ENCODE measurements around the gene SERTM2. TPM values are rescaled to one million over a fixed set of nuclear protein-coding genes. Genes with fewer than 3 reads are reported as not detected.

The SERTM2 gene
- total RNA-seq, 3 donors from 2014 or later (not counting 1 experiment from before 2014, with no cell fraction given): not detected

- ATAC-seq (no peak), DNase-seq (no peak)
- Histone ChIP-seq H3K4me1 (ENCODE audit: control insufficient read depth, insufficient read depth, low read length) (no peaks in the 10 kb centered on the region), H3K36me3 (ENCODE audit: control insufficient read depth, insufficient read depth, low read length) (no peaks in the 10 kb centered on the region), H3K27ac (ENCODE audit: low read length) (no peak overlapping the region), H3K4me3 (ENCODE audit: low read length) (no peak overlapping the region), H3K9me3 (ENCODE audit: control insufficient read depth, insufficient read depth, low read length) (no peaks in the 10 kb centered on the region), H3K27me3 (ENCODE audit: control insufficient read depth, insufficient read depth, low read length) (no peaks in the 10 kb centered on the region)
- intact Hi-C loops (cut with micrococcal nuclease): no loop called here
- Mint-ChIP-seq H3K4me3 (no peak overlapping the region), H3K27ac (no peak overlapping the region), H3K4me1 (no peaks in the 10 kb centered on the region), H3K9me3 (no peaks in the 10 kb centered on the region), H3K27me3 (ENCODE audit: low read depth in 2 of 2) (no peaks in the 10 kb centered on the region), H3K36me3 (no peaks in the 10 kb centered on the region)
- TF ChIP-seq CTCF (IDR thresholded peaks at IDR 0.05): no peak
- no CpG with 5 or more reads among the region's 2 CpGs for WGBS (ENCODE audit: insufficient coverage)
Observed at GRCh38 chrX:111505783-111506182, 5.7 kb upstream of the SERTM2 start.

GRCh38 chrX:111506826-111507225 is 4.6 kb upstream of the SERTM2 start:
- no CpG with 5 or more reads among the region's 1 CpG for WGBS (ENCODE audit: insufficient coverage)
- DNase-seq (no peak), ATAC-seq (no peak)
- Mint-ChIP-seq H3K4me3 (no peak overlapping the region), H3K9me3 (no peaks in the 10 kb centered on the region), H3K27me3 (ENCODE audit: low read depth in 2 of 2) (no peaks in the 10 kb centered on the region), H3K4me1 (no peaks in the 10 kb centered on the region), H3K27ac (no peak overlapping the region), H3K36me3 (no peaks in the 10 kb centered on the region)
- Histone ChIP-seq H3K27me3 (ENCODE audit: control insufficient read depth, insufficient read depth, low read length) (no peaks in the 10 kb centered on the region), H3K27ac (ENCODE audit: low read length) (no peak overlapping the region), H3K9me3 (ENCODE audit: control insufficient read depth, insufficient read depth, low read length) (no peaks in the 10 kb centered on the region), H3K4me1 (ENCODE audit: control insufficient read depth, insufficient read depth, low read length) (no peaks in the 10 kb centered on the region), H3K4me3 (ENCODE audit: low read length) (no peak overlapping the region), H3K36me3 (ENCODE audit: control insufficient read depth, insufficient read depth, low read length) (no peaks in the 10 kb centered on the region)
- TF ChIP-seq CTCF (IDR thresholded peaks at IDR 0.05): no peak
- intact Hi-C loops (cut with micrococcal nuclease): no loop called here

- no peak for DNase-seq
- H3K9me3 ChIP-seq (ENCODE audit: control insufficient read depth, insufficient read depth, low read length): no peaks in the 10 kb centered on the region
- no peaks in the 10 kb centered on the region for H3K9me3 Mint-ChIP-seq
- H3K4me3 Mint-ChIP-seq: no peak overlapping the region
- no peaks in the 10 kb centered on the region for H3K36me3 Mint-ChIP-seq
- no peaks in the 10 kb centered on the region for H3K36me3 ChIP-seq (ENCODE audit: control insufficient read depth, insufficient read depth, low read length)
- H3K27ac Mint-ChIP-seq: no peak overlapping the region
- TF ChIP-seq CTCF (IDR thresholded peaks at IDR 0.05): no peak
- no peak overlapping the region for H3K4me3 ChIP-seq (ENCODE audit: low read length)
- no peaks in the 10 kb centered on the region for H3K4me1 ChIP-seq (ENCODE audit: control insufficient read depth, insufficient read depth, low read length)
- ATAC-seq: no peak
- peaks cover 0 to 2% of the 10 kb centered on the region in 2 donors for H3K27me3 Mint-ChIP-seq (ENCODE audit: low read depth in 2 of 2)
- H3K27ac ChIP-seq (ENCODE audit: low read length): no peak overlapping the region
- intact Hi-C loops (cut with micrococcal nuclease): no loop called here
- H3K4me1 Mint-ChIP-seq: no peaks in the 10 kb centered on the region
- no peaks in the 10 kb centered on the region for H3K27me3 ChIP-seq (ENCODE audit: control insufficient read depth, insufficient read depth, low read length)
Observed at GRCh38 chrX:111507933-111508332, 3.5 kb upstream of the SERTM2 start.

- TF ChIP-seq CTCF (IDR thresholded peaks at IDR 0.05): no peak
- DNase-seq: no peak
- H3K36me3 Mint-ChIP-seq: no peaks in the 10 kb centered on the region
- ATAC-seq: no peak
- Histone ChIP-seq H3K36me3 (ENCODE audit: control insufficient read depth, insufficient read depth, low read length) (no peaks in the 10 kb centered on the region), H3K9me3 (ENCODE audit: control insufficient read depth, insufficient read depth, low read length) (no peaks in the 10 kb centered on the region), H3K4me3 (ENCODE audit: low read length) (no peak overlapping the region), H3K27ac (ENCODE audit: low read length) (no peak overlapping the region), H3K4me1 (ENCODE audit: control insufficient read depth, insufficient read depth, low read length) (no peaks in the 10 kb centered on the region), H3K27me3 (ENCODE audit: control insufficient read depth, insufficient read depth, low read length) (no peaks in the 10 kb centered on the region)
- H3K27ac Mint-ChIP-seq: no peak overlapping the region
- no peak overlapping the region for H3K4me3 Mint-ChIP-seq
- peaks cover 0 to 2% of the 10 kb centered on the region in 2 donors for H3K9me3 Mint-ChIP-seq
- peaks cover 0 to 18% of the 10 kb centered on the region in 2 donors for H3K27me3 Mint-ChIP-seq (ENCODE audit: low read depth in 2 of 2)
- no peaks in the 10 kb centered on the region for H3K4me1 Mint-ChIP-seq
- intact Hi-C loops (cut with micrococcal nuclease): no loop called here
Observed at GRCh38 chrX:111515298-111515697, 3.9 kb downstream of the SERTM2 start.
